CD4-positive, alpha-beta T cell treated with Interleukin-21 for 1 hour (primary cell): Measurements from ENCODE around the gene KLHL1.
"Not testable (repeated sequence)": the region's sequence is repeated elsewhere in the genome, so short reads cannot be mapped to it uniquely, and the experiment has no call there.

Experiments used
- DNase-seq: peaks from one replicate; pipeline ENCODE4 v3.0.0-alpha.2; 2020

The KLHL1 gene, protein sequence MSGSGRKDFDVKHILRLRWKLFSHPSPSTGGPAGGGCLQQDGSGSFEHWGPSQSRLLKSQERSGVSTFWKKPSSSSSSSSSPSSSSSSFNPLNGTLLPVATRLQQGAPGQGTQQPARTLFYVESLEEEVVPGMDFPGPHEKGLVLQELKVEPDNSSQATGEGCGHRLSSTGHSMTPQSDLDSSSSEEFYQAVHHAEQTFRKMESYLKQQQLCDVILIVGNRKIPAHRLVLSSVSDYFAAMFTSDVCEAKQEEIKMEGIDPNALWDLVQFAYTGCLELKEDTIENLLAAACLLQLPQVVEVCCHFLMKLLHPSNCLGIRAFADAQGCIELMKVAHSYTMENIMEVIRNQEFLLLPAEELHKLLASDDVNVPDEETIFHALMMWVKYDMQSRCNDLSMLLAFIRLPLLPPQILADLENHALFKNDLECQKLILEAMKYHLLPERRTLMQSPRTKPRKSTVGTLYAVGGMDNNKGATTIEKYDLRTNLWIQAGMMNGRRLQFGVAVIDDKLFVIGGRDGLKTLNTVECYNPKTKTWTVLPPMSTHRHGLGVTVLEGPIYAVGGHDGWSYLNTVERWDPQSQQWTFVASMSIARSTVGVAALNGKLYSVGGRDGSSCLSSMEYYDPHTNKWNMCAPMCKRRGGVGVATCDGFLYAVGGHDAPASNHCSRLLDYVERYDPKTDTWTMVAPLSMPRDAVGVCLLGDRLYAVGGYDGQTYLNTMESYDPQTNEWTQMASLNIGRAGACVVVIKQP

DNA sequence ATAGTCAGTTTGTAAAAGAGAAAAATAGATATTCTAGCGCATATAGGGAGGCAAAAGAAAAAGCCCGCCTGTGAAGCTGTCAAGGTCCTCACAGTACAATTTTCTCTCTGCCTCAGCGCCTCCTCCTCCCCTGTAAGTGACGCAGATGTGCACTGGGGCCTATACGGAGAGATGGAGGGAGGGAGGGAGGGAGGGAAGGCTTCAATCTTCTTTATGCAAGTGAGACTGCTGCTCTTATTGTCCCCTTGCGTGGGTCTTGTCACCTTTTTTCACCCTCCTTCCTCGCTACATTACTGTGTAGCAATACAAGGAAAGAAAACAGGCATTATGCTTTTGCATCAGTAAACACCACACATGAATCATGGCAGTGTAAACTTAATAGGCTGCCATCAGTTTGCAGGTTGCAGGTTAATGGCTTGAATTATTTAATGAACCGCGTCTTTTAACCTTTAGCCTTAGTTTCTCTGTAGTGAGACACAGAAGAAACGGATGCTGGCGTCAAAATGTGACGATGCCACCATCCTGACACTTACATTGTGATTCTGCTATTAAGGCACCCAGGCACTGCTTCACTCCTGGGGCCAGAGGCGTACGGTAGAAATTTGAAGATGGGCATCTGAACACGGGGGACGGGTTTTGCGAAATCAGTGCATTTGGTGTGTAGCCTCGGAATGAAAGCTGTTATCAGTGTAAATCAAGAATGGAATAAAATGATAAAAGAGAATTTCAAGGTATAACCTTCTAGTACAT lies at the start of gene KLHL1:
KLHL1 (minus strand) TSS at position 97 of the 750 bp plus-strand sequence. CDS start 753 bp downstream, outside the sequence.
- DNase-seq = no peak

GRCh38 chr13:70142658-70143057 lies 34.4 kb upstream of the KLHL1 start:
- DNase-seq = not testable (repeated sequence)

DNA sequence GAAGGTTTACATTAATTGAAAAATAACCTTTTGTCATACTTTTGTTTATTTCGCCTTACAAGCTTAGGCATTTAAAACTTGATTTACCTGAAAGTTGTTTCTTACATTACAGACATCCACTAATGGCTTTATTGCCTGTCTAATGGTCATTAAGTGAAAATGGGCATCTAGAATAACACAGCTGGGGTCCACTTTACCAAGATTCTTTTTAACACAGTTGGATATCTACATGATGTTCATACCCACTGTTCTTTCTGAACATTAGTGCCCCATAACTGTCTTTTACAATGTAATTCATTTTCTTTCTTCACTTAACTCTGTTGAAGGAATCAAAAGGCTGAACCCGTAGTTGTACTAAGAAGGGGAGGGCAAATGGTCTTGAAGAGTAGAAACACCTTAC lies 19.8 kb upstream of the KLHL1 start:
- no peak for DNase-seq

DNA sequence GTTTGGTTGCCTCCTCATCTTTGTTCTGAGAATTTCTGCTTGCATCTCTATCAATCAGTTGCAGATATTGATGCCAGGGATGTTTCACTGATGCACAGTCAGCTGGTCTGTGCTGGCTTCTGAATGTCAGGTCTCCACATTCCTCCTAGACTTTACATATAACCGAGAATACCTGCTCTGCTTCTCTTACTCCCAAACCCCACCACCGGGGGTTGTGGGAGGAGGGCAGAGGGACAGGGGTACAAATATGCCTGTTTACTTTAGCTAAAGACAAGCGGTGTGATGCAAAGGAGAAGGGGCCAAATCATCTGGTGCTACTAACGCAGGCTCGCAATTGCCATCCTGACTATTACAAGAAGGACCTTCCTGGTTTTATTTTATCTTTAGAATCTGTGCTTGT lies 17.4 kb upstream of the KLHL1 start:
- no peak for DNase-seq

GRCh38 chr13:70117338-70117905 lies 9.2 kb upstream of the KLHL1 start:
- DNase-seq = no peak

DNA sequence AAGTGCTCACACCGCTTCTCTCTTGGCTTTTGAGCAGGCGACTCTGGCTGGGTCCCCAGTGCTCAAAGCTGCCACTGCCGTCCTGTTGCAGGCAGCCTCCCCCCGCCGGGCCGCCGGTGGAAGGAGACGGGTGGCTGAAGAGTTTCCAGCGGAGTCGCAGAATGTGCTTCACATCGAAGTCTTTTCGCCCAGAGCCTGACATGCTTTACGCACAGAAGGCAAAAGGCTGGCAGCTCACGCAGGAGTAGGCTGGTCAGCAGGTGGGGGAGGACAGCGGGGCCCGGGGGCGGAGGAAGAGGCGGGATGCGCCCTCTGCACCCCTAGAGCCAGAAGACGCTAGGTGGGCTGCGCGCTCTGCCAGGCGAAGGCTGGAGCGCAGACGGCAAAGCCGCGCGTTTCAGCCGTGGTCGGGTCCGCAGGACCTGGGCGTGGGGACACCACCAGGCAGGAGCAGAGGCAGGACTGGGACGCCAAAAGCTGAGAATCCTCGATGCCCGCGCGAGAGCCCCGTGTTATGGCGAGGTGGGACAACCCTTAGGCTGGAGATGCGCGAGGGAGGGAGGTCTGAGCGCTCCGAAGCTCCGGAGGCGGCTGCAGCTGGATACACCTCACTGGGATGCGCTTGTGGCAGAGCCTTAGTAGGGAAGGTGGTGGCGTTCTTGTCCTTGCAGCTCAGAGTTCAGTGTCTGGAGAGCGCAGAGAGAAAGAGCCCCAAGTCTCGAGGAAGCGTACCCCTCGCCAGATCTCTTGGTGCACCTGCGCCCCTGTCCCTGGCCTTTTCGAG lies 562 bp downstream of the KLHL1 start, which contains the start of gene ATXN8OS:
ATXN8OS (plus strand) TSS at position 329 of the 784 bp plus-strand sequence.
- no peak for DNase-seq

- no peak for DNase-seq
Observed at GRCh38 chr13:70107125-70107497, 1.1 kb downstream of the KLHL1 start.

DNA sequence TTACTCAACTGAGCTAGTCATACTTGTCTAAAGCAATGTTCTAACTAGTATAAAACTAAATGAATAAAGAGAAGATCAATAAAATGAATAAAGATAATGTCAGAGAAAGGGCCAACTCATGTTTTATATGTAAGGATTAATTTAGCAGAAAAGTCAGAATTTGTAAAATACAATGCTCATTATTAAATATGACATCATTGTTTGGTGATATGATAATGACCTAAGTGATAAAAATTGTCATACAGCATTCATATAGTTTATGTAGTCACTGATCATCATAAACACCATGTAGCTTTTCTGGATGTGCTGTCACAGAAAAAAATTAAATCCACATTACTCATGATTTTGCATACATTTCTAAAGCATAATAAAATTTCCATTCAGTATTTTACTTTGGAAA lies 3.8 kb downstream of the KLHL1 start:
- no peak for DNase-seq

- DNase-seq = no peak
Observed at GRCh38 chr13:70098669-70099068, 9.6 kb downstream of the KLHL1 start.

DNA sequence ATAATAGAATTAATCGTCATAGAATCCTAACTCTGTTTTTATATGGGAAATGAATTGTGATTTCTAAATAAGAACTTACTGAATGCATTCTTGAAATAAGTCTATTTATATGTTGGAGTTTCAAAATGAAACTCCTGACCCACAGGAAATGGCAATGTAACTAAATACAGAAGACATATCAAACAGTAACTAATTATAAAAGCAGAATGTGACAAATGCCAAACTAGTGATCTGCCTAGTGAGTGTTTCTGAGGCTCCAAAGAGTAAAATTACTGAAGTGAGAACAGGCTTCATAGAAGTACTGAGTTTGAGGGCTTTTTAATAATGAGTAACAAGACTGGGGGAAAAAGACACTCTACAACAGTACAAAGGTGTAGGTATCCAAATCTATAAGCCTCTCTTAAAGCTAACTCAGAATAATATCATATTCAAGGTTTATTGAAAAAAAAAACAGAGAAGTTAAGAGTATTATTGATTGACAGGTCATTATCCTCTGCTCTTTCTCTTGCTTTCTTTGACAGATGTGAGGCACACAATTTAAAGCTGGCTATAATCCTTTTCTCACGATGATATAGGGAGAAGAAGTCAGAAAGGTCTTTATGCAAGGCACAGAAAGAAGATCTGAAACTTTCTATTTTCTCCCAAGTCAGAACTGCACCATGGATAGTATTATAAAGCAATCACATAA lies 18.1 kb downstream of the KLHL1 start:
- no peak for DNase-seq

DNA sequence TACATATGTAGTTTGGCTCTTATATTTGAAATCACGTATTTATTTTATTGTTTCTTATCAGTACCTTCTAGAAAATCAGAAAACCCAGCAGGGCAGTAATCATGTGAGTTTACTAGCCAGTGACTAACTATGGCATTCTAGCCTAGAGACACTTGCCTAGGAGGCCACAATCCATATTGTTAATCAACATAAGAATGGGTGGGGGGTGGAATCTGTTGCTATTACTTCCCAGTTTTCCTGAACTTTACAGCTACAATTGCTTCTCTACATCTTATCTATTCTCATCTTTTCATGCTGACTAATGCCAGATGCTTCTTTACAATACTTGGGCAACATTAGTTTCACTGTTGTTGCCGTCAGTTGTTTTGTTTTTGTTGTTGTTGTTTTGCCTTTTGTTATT lies 19.3 kb downstream of the KLHL1 start:
- DNase-seq = no peak

GRCh38 chr13:70087247-70087646 lies 21.0 kb downstream of the KLHL1 start:
- DNase-seq = no peak

DNA sequence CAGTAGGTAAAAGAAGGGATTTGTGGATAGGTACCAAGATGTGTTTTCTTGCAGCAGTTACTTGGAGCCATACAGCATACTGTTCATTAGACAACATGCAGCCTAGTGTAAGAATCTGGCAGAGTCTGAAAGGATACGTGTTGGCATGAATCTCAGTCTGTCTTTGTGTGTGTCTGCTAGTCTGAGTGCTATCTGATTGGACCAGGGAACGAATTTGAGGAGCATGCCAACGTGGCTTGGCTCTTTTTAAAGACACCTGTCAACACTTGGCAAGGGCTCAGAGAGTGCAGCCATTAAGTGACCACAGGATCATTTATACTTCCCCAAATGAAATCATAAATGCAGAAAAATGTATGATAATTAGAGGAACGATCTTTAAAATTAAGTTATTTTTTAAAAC lies 28.2 kb downstream of the KLHL1 start:
- DNase-seq = no peak

DNA sequence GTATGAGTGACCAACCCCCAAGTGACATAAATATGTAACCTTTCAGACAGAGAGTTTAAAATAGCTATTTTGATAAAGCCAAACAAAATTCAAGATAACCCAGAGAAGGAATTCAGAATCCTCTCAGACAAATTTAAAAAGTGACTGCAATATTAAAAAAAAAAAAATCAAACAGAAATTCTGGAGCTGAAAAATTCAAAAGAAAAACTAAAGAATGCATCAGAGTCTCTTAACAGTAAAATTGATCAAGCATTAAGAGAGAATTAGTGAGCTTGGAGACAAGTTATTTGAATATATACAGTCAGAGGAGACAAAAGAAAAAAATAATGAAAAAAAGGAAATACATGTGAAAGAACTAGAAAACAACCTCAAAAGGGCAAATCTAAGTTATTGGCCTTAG lies 53.7 kb downstream of the KLHL1 start:
- DNase-seq = no peak

DNA sequence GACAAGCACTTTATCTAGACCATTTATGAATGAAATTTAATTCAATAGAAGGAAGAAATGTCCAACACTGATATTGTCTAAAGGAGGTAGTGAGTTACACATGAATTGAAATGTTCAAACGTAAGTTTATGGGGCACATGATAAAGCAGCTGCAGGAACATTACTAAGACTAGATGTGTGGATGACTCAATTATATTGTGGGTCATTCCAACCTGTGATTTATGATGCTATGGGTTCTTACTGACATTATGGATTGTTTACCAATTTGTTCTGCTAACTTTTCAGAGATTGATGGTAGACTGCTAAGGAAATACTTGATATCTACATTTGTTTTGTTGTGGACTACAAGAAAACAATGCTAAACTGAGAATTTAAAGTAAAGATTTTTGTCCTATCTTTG lies 56.7 kb downstream of the KLHL1 start:
- DNase-seq = no peak

GRCh38 chr13:70043685-70044084 lies 64.6 kb downstream of the KLHL1 start:
- no peak for DNase-seq

DNA sequence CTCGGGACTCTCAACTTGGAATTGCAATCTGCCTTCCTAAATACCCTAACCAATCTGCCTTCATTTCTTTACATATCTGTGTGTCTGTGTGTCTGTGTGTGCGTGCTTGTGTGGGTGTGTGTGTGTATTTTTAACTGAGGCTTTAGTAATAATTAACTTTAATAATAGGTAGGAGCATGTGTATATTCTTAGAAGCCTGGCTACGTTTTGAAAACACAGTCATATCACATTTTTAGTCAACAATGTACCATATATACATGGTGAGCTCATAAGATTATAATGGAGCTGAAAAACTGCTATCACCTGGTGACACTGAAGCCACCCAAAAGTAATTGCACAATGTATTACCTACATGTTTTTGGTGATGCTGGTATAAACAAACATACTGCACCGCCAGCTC lies 66.1 kb downstream of the KLHL1 start:
- DNase-seq = no peak

DNA sequence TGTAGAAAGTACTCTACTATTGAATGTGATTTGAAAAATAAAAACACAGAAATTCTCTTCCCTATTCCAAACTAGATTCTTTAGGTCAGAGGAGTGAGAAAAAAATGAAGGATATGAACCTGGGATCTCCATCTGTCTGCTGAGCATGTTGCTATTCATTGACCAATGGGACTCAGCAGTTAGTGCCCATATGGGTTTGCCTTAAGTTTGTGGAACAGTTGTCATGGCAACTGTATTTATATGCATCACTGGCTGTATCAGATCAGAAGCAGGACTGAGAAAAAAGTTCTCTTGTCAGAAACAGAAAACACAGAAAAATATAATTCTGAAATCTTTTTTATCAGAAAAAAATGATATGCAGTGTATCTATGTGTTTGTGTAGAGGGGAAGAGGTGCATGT lies 74.0 kb downstream of the KLHL1 start:
- DNase-seq = no peak

DNA sequence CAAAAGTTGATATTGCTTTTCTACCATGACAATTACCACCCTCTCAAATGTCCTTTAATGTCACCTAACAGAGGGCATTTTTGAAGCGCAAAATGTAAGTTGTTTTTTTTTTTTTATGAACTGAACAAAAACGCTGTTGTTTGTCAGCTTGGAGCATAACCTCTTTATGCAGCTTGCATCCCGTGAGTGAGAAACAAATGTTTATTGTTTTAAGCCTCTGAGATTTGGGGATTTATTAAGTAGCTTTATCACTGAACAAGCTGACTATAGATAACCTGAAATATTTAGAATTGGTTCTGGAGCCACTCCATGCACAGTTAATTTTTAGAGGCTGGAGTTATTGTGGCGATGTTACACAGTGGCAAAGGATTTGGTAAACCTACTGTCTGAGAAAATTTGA lies 80.7 kb downstream of the KLHL1 start:
- DNase-seq = no peak

- no peak for DNase-seq
Observed at GRCh38 chr13:70023516-70023915, 84.7 kb downstream of the KLHL1 start.

DNA sequence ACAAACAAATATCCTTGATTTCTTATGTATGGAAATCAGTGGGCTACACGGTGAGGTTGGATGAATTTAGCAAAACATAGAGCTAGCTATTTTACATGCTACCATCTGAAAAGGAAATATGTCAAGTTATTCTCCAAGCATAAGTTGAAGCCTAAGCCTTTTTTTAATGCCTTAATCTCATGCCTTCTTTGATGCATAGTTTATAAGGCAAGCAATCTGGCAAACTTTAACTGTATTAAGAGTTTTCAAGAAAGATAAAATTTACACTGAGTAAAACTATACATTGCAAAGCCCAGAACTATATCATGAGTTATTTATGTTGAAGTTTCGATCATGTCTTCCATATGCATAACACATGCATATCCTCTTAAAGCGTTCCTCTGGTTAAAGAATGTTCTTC lies 85.6 kb downstream of the KLHL1 start:
- DNase-seq = no peak

DNA sequence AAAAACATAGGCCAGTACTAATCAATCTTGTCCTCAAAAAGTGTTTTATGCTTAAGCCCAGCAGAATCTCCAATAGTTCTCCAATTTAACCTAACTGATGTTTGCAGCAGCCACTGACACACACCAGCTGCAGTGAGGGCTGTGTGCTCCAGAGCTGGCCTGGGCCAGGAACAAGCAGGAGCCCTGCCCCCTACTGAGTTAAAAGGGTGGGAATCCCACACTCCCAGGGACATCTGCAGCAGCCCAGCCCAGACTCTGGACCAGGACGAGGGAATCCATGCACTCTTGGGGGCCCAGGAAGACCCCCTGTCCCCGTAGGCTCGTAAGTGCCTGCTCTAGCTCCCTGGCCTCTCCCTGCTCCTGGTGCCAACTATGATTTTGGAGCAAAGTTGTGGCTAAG lies 92.1 kb downstream of the KLHL1 start:
- no peak for DNase-seq
